ENCODE measurements around the gene MAN1A1.

- TF ChIP-seq EP300 (IDR thresholded peaks at IDR 0.05; ENCODE audit: borderline replicate concordance in 1 of 2, low read depth in 2 of 2, low read length in 2 of 2) (no peak), FOSL1 (IDR thresholded peaks at IDR 0.05; ENCODE audit: insufficient read depth, low read depth, low read length) (no peak), SRF (IDR thresholded peaks at IDR 0.05; ENCODE audit: low read depth, low read length) (no peak), USF2 (IDR thresholded peaks at IDR 0.05; ENCODE audit: low read length) (no peak), CTCF (IDR thresholded peaks at IDR 0.05; ENCODE audit: control extremely low read depth in 1 of 3, insufficient read depth in 1 of 3, low read depth in 1 of 3, low read length in 3 of 3) (no peak), RFX5 (IDR thresholded peaks at IDR 0.05; ENCODE audit: borderline replicate concordance, low read depth, low read length) (no peak), EZH2 (IDR thresholded peaks at IDR 0.05; ENCODE audit: low read depth, low read length, severe bottlenecking) (no peak), SUZ12 (IDR thresholded peaks at IDR 0.05; ENCODE audit: low read length) (no peak), KDM5A (IDR thresholded peaks at IDR 0.05; ENCODE audit: low read length) (no peak), CHD2 (IDR thresholded peaks at IDR 0.05; ENCODE audit: low read length) (no peak), SAP30 (IDR thresholded peaks at IDR 0.05; ENCODE audit: insufficient read depth, insufficient replicate concordance, low read length) (no peak), RNF2 (IDR thresholded peaks at IDR 0.05; ENCODE audit: borderline replicate concordance, low read depth, low read length, missing control alignments, poor library complexity, severe bottlenecking) (no peak), ATF3 (IDR thresholded peaks at IDR 0.05; ENCODE audit: insufficient read depth, low read depth, low read length) (no peak), EGR1 (IDR thresholded peaks at IDR 0.05; ENCODE audit: borderline replicate concordance, low read depth, low read length) (no peak)
These were observed 200.6 kb downstream of the MAN1A1 start for GRCh38 chr6:119148825-119149525.
